OCI-LY1 (cell line): ENCODE measurements around the gene DPAGT1.

ENCODE experiments used
- H2AFZ ChIP-seq: fragments of 200-600 bp; sonication (generic), shearing (Covaris generic); 2 replicates; pipeline ENCODE4 v1.6.0; 2014; ENCODE audit warnings: antibody characterized with exemption, mild to moderate bottlenecking, low read length
- H3F3A ChIP-seq: fragments of 200-600 bp; sonication (generic), shearing (Covaris generic); 2 replicates; pipeline ENCODE4 v1.6.0; 2014; ENCODE audit warnings: mild to moderate bottlenecking, antibody characterized with exemption, low read length, moderate library complexity; ENCODE audit not compliant: insufficient read depth
- H3K27ac ChIP-seq: fragments of 200-600 bp; sonication (generic); 2 replicates; pipeline ENCODE4 v1.5.1; 2014; ENCODE audit warnings: low read length, mixed run types, mild to moderate bottlenecking, low read depth; ENCODE audit not compliant: poor library complexity, severe bottlenecking
- H3K27me3 ChIP-seq: fragments of 200-600 bp; sonication (generic); 2 replicates; pipeline ENCODE4 v1.6.0; 2014; ENCODE audit warnings: antibody characterized with exemption, mild to moderate bottlenecking, low read length, moderate library complexity; ENCODE audit not compliant: insufficient read depth
- H3K36me3 ChIP-seq: fragments of 200-600 bp; sonication (generic); 2 replicates; pipeline ENCODE4 v1.6.1; 2014; ENCODE audit warnings: mild to moderate bottlenecking, antibody characterized with exemption, low read length, moderate library complexity, mixed read lengths; ENCODE audit not compliant: insufficient read depth
- H3K4me1 ChIP-seq: fragments of 200-600 bp; sonication (generic); 2 replicates; pipeline ENCODE4 v1.5.1; 2014; ENCODE audit warnings: mild to moderate bottlenecking, low read length, moderate library complexity; ENCODE audit not compliant: insufficient read depth, severe bottlenecking
- H3K4me2 ChIP-seq: fragments of 200-600 bp; sonication (generic), shearing (Covaris generic); 2 replicates; pipeline ENCODE4 v1.6.1; 2014; ENCODE audit warnings: low read length
- H3K4me3 ChIP-seq: fragments of 200-600 bp; sonication (generic); 2 replicates; pipeline ENCODE4 v1.5.1; 2014; ENCODE audit warnings: low read length, low read depth, mild to moderate bottlenecking, mixed read lengths; ENCODE audit not compliant: poor library complexity, severe bottlenecking
- H3K79me2 ChIP-seq: fragments of 200-600 bp; shearing (Covaris generic); 2 replicates; pipeline ENCODE4 v1.6.1; 2016; ENCODE audit warnings: mixed run types, low read length, mixed read lengths; ENCODE audit not compliant: insufficient read depth
- H3K9ac ChIP-seq: fragments of 200-600 bp; sonication (generic), shearing (Covaris generic); 2 replicates; pipeline ENCODE4 v1.6.1; 2014; ENCODE audit warnings: mild to moderate bottlenecking, low read length, mixed read lengths
- H3K9me2 ChIP-seq: fragments of 200-600 bp; sonication (generic), shearing (Covaris generic); 2 replicates; pipeline ENCODE4 v1.6.1; 2014; ENCODE audit warnings: low read depth, mild to moderate bottlenecking, low read length, mixed read lengths
- H3K9me3 ChIP-seq: fragments of 200-600 bp; shearing (Covaris generic); 2 replicates; pipeline ENCODE4 v1.6.1; 2014; ENCODE audit warnings: low read length, mixed read lengths
- H4K20me1 ChIP-seq: fragments of 200-600 bp; sonication (generic), shearing (Covaris generic); 2 replicates; pipeline ENCODE4 v1.6.0; 2016; ENCODE audit warnings: mild to moderate bottlenecking, low read length; ENCODE audit not compliant: insufficient read depth
- CTCF ChIP-seq: fragments of 200-600 bp; sonication (generic), shearing (Covaris generic); IDR thresholded peaks from 2 replicates; pipeline ENCODE4 v1.5.1; 2017; ENCODE audit warnings: mild to moderate bottlenecking, antibody characterized with exemption, low read length, moderate library complexity, mixed read lengths
- EZH2 ChIP-seq: fragments of 200-600 bp; sonication (generic), shearing (Covaris generic); IDR thresholded peaks from 2 replicates; pipeline ENCODE4 v1.8.0; 2017; ENCODE audit warnings: borderline replicate concordance, mixed run types, mild to moderate bottlenecking, antibody characterized with exemption, low read length, moderate library complexity, mixed read lengths

Gene DPAGT1

GRCh38 chr11:119148720-119149017 lies 47.0 kb upstream of the DPAGT1 start:
- no peaks in the 10 kb centered on the region for H3K36me3 ChIP-seq
- peak overlapping the region; percentile 46 for H3K4me2 ChIP-seq
- H3K27ac ChIP-seq: no peak overlapping the region
- H3K4me3 ChIP-seq: peak overlapping the region; percentile 47
- H3K9me2 ChIP-seq: no peaks in the 10 kb centered on the region
- H3K79me2 ChIP-seq: no peaks in the 10 kb centered on the region
- no peak overlapping the region; the same call in 1 of the 2 replicates for H3K9ac ChIP-seq
- no peaks in the 10 kb centered on the region for H3K9me3 ChIP-seq
- no peaks in the 10 kb centered on the region for H4K20me1 ChIP-seq
- no peak for TF ChIP-seq CTCF
- no peak for TF ChIP-seq EZH2
- peaks cover 13% of the 10 kb centered on the region for H3K4me1 ChIP-seq
- no peaks in the 10 kb centered on the region for H3F3A ChIP-seq
- H3K27me3 ChIP-seq: peaks cover 10% of the 10 kb centered on the region; the same call in 1 of the 2 replicates
- H2AFZ ChIP-seq: no peak overlapping the region

- H3K79me2 ChIP-seq: no peaks in the 10 kb centered on the region
- H3K4me3 ChIP-seq: no peak overlapping the region
- H2AFZ ChIP-seq: no peak overlapping the region
- no peaks in the 10 kb centered on the region for H3K36me3 ChIP-seq
- H3K4me2 ChIP-seq: no peak overlapping the region
- no peak overlapping the region for H3K9ac ChIP-seq
- H3K9me2 ChIP-seq: no peaks in the 10 kb centered on the region
- H3K27ac ChIP-seq: no peak overlapping the region
- peaks cover 10% of the 10 kb centered on the region; the same call in 1 of the 2 replicates for H3K27me3 ChIP-seq
- H3K4me1 ChIP-seq: peaks cover 13% of the 10 kb centered on the region
- H3K9me3 ChIP-seq: no peaks in the 10 kb centered on the region
- no peaks in the 10 kb centered on the region for H3F3A ChIP-seq
- TF ChIP-seq CTCF (no peak), EZH2 (no peak)
- no peaks in the 10 kb centered on the region for H4K20me1 ChIP-seq
Observed at GRCh38 chr11:119147604-119148333, 46.1 kb upstream of the DPAGT1 start.

- no peaks in the 10 kb centered on the region for H3F3A ChIP-seq
- no peaks in the 10 kb centered on the region for H3K9me2 ChIP-seq
- H3K9me3 ChIP-seq: no peaks in the 10 kb centered on the region
- no peak overlapping the region for H2AFZ ChIP-seq
- H3K27ac ChIP-seq: no peak overlapping the region
- no peak overlapping the region for H3K4me2 ChIP-seq
- peaks cover 13% of the 10 kb centered on the region for H3K4me1 ChIP-seq
- no peaks in the 10 kb centered on the region for H3K36me3 ChIP-seq
- no peak overlapping the region for H3K9ac ChIP-seq
- no peak overlapping the region for H3K4me3 ChIP-seq
- H3K27me3 ChIP-seq: peaks cover 13% of the 10 kb centered on the region
- no peaks in the 10 kb centered on the region for H3K79me2 ChIP-seq
- TF ChIP-seq CTCF: no peak
- TF ChIP-seq EZH2: no peak
- no peaks in the 10 kb centered on the region for H4K20me1 ChIP-seq
Observed at GRCh38 chr11:119145551-119145950, 43.9 kb upstream of the DPAGT1 start.
